KMS-11 (cell line): Measurements from ENCODE around the gene TIAM1.

ENCODE experiments used
- H2AFZ ChIP-seq: fragments of 200-600 bp; sonication (generic); 2 replicates; pipeline ENCODE4 v1.6.1; 2016; ENCODE audit warnings: antibody characterized with exemption, mixed run types, low read depth
- H3K27ac ChIP-seq: fragments of 200-600 bp; sonication (generic); 2 replicates; pipeline ENCODE4 v1.6.1; 2016; ENCODE audit warnings: mild to moderate bottlenecking, mixed run types
- H3K27me3 ChIP-seq: fragments of 200-600 bp; sonication (generic); 2 replicates; pipeline ENCODE4 v1.6.1; 2017; ENCODE audit warnings: mild to moderate bottlenecking, low read depth, mixed run types, moderate library complexity; ENCODE audit not compliant: insufficient read depth
- H3K36me3 ChIP-seq: fragments of 200-600 bp; sonication (generic); 2 replicates; pipeline ENCODE4 v1.6.1; 2017; ENCODE audit warnings: mild to moderate bottlenecking, mixed run types; ENCODE audit not compliant: insufficient read depth
- H3K4me1 ChIP-seq: fragments of 200-600 bp; sonication (generic); 2 replicates; pipeline ENCODE4 v1.6.1; 2016; ENCODE audit warnings: mild to moderate bottlenecking, low read depth, mixed run types; ENCODE audit not compliant: poor library complexity, severe bottlenecking
- H3K4me2 ChIP-seq: fragments of 200-600 bp; sonication (generic); 2 replicates; pipeline ENCODE4 v1.7.0; 2016; ENCODE audit warnings: mild to moderate bottlenecking, mixed run types
- H3K4me3 ChIP-seq: fragments of 200-600 bp; sonication (generic); IDR thresholded peaks from 2 replicates; pipeline ENCODE4 v1.6.1; 2017; ENCODE audit warnings: low read depth, low read length, mixed read lengths; ENCODE audit not compliant: insufficient read depth
- H3K79me2 ChIP-seq: fragments of 200-600 bp; sonication (generic); 2 replicates; pipeline ENCODE4 v1.6.1; 2016; ENCODE audit warnings: low read depth, mixed run types; ENCODE audit not compliant: insufficient read depth
- H3K9ac ChIP-seq: fragments of 200-600 bp; sonication (generic); 2 replicates; pipeline ENCODE4 v1.6.1; 2016; ENCODE audit warnings: mild to moderate bottlenecking, mixed run types
- H4K20me1 ChIP-seq: fragments of 200-600 bp; sonication (generic); 2 replicates; pipeline ENCODE4 v1.6.1; 2016; ENCODE audit warnings: mild to moderate bottlenecking, mixed run types; ENCODE audit not compliant: insufficient read depth
- CTCF ChIP-seq: fragments of 200-600 bp; sonication (generic); conservative IDR thresholded peaks from 2 replicates; pipeline ENCODE4 v1.6.1; 2017; ENCODE audit warnings: low read depth, mild to moderate bottlenecking, antibody characterized with exemption, low read length, moderate library complexity, mixed read lengths

Gene TIAM1

DNA sequence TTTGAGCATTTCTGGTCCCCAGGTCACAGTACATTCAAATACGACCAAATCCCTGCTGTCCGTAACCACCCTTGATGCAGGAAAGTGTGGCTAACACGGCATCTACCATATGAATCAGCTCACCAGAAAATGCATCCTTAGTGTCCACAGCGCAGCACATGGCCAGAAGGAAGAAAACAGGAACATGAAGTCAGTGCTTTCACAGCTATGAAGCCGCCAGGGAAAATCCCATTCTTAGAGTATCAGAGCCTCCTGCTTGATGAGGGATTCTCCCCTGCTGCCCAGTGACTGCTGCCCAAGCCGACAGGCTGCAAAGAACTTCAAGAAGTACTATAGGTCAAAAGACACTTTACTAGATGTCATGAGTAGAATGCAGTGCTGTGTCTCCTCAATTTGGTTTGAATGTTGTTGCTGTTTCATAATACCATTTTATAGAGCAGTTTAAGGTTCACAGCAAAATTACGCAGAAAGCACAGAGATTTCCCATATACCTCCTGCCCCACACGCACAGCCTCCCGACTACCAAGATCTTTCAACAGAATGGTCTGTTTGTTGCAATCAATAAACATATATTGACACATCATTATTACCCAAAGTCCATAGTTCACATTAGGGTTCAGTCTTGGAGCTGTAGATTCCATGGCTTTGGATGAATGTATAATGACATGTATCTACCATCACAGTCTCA lies 14.5 kb downstream of the TIAM1 start:
- TF ChIP-seq CTCF = no peak
- H3K27ac ChIP-seq = no peak overlapping the region
- no peak overlapping the region for H3K9ac ChIP-seq
- H3K79me2 ChIP-seq = no peaks in the 10 kb centered on the region
- no peaks in the 10 kb centered on the region for H3K36me3 ChIP-seq
- H3K4me3 ChIP-seq = no peak overlapping the region
- H3K27me3 ChIP-seq = no peaks in the 10 kb centered on the region
- no peak overlapping the region for H2AFZ ChIP-seq
- no peaks in the 10 kb centered on the region for H3K4me1 ChIP-seq
- H4K20me1 ChIP-seq = no peaks in the 10 kb centered on the region
- H3K4me2 ChIP-seq = no peak overlapping the region

GRCh38 chr21:31326522-31327242 lies 17.4 kb downstream of the TIAM1 start:
- Histone ChIP-seq H3K9ac (no peak overlapping the region), H3K4me3 (no peak overlapping the region), H3K27ac (no peak overlapping the region), H3K4me2 (no peak overlapping the region), H4K20me1 (no peaks in the 10 kb centered on the region), H3K36me3 (no peaks in the 10 kb centered on the region), H3K4me1 (no peaks in the 10 kb centered on the region), H3K79me2 (no peaks in the 10 kb centered on the region), H2AFZ (no peak overlapping the region), H3K27me3 (no peaks in the 10 kb centered on the region)
- no peak for TF ChIP-seq CTCF

DNA sequence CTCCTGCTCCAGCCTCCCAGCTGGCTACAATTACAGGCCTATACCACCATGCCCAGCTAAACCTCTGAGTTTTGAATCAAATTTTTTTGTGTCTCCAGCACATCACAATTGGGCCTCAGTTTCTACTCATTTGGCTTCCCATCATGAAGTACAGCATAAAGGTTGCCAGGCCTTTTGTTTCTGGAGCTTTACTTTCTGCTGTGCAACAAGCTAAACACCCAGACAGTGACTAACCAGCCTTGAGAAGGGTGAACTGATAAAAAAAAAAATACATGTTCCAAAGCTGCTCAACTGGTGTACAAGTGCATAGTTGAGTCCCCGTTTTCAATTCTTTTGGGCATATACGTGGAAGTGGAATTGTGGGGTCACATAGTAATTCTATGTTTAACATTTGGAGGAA lies 25.1 kb downstream of the TIAM1 start:
- Histone ChIP-seq H3K4me3 (no peak overlapping the region), H3K79me2 (no peaks in the 10 kb centered on the region), H3K9ac (no peak overlapping the region), H2AFZ (no peak overlapping the region), H3K27me3 (no peaks in the 10 kb centered on the region), H3K36me3 (no peaks in the 10 kb centered on the region), H3K4me1 (no peaks in the 10 kb centered on the region), H3K27ac (no peak overlapping the region), H3K4me2 (no peak overlapping the region), H4K20me1 (no peaks in the 10 kb centered on the region)
- no peak for TF ChIP-seq CTCF

DNA sequence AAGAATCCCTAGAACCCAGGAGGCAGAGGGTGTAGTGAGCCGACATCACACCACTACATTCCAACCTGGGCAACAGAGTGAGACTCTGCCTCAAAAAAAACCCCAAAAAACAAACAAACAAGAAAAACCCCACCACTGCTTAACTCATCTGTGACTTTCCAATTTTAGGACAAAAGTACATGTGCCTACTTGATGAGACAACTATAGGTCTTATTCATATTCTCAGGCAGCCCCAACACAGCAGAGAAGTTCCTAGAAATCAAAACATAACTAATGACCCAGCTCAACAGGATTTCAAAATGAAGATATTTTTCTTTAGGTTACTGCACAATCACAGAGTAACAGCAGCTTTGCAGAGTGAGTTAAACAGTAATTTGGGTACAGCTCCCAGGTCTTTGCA lies 26.4 kb downstream of the TIAM1 start:
- no peak for TF ChIP-seq CTCF
- Histone ChIP-seq H3K9ac (no peak overlapping the region), H3K36me3 (no peaks in the 10 kb centered on the region), H3K4me3 (no peak overlapping the region), H3K4me1 (no peaks in the 10 kb centered on the region), H2AFZ (no peak overlapping the region), H3K27me3 (no peaks in the 10 kb centered on the region), H3K4me2 (no peak overlapping the region), H4K20me1 (no peaks in the 10 kb centered on the region), H3K79me2 (no peaks in the 10 kb centered on the region), H3K27ac (no peak overlapping the region)
